Measurements from ENCODE around the gene STAT3.
"Not testable (repeated sequence)": the region's sequence is repeated elsewhere in the genome, so short reads cannot be mapped to it uniquely, and the experiment has no call there.

STAT3 gene

GRCh38 chr17:42271006-42271778 lies 117.0 kb downstream of the STAT3 start:
- no peaks in the 10 kb centered on the region for H3K36me3 ChIP-seq (ENCODE audit: control insufficient read depth in 1 of 2, insufficient read depth in 2 of 2, low read length in 2 of 2)
- peaks cover 0 to 16% of the 10 kb centered on the region in 2 donors for H3K4me1 ChIP-seq (ENCODE audit: control insufficient read depth in 1 of 2, insufficient read depth in 2 of 2, low read length in 2 of 2)
- H3K27ac ChIP-seq (ENCODE audit: low read length) = no peak overlapping the region
- H3K27me3 ChIP-seq (ENCODE audit: low read depth, low read length) = no peaks in the 10 kb centered on the region
- no peaks in the 10 kb centered on the region for H3K9me3 ChIP-seq (ENCODE audit: control insufficient read depth in 1 of 2, low read length in 2 of 2)
- H3K4me3 ChIP-seq (ENCODE audit: low read depth in 1 of 2, low read length in 2 of 2) = no peak overlapping the region

GRCh38 chr17:42270596-42270995 lies 117.6 kb downstream of the STAT3 start:
- no peak overlapping the region for H3K4me3 ChIP-seq (ENCODE audit: low read depth in 1 of 2, low read length in 2 of 2)
- no peaks in the 10 kb centered on the region for H3K36me3 ChIP-seq (ENCODE audit: control insufficient read depth in 1 of 2, insufficient read depth in 2 of 2, low read length in 2 of 2)
- H3K27ac ChIP-seq (ENCODE audit: low read length) = no peak overlapping the region
- no peaks in the 10 kb centered on the region for H3K9me3 ChIP-seq (ENCODE audit: control insufficient read depth in 1 of 2, low read length in 2 of 2)
- peaks cover 0 to 16% of the 10 kb centered on the region in 2 donors for H3K4me1 ChIP-seq (ENCODE audit: control insufficient read depth in 1 of 2, insufficient read depth in 2 of 2, low read length in 2 of 2)
- H3K27me3 ChIP-seq (ENCODE audit: low read depth, low read length) = no peaks in the 10 kb centered on the region

GRCh38 chr17:42270170-42270535 lies 118.1 kb downstream of the STAT3 start:
- Histone ChIP-seq H3K9me3 (ENCODE audit: control insufficient read depth in 1 of 2, low read length in 2 of 2) (no peaks in the 10 kb centered on the region), H3K4me3 (ENCODE audit: low read depth in 1 of 2, low read length in 2 of 2) (no peak overlapping the region), H3K4me1 (ENCODE audit: control insufficient read depth in 1 of 2, insufficient read depth in 2 of 2, low read length in 2 of 2) (peaks cover 0 to 16% of the 10 kb centered on the region in 2 donors), H3K27ac (ENCODE audit: low read length) (no peak overlapping the region), H3K27me3 (ENCODE audit: low read depth, low read length) (no peaks in the 10 kb centered on the region), H3K36me3 (ENCODE audit: control insufficient read depth in 1 of 2, insufficient read depth in 2 of 2, low read length in 2 of 2) (no peaks in the 10 kb centered on the region)

GRCh38 chr17:42268236-42268635 lies 120.0 kb downstream of the STAT3 start:
- H3K27me3 ChIP-seq (ENCODE audit: low read depth, low read length) = no peaks in the 10 kb centered on the region
- H3K4me3 ChIP-seq (ENCODE audit: low read depth in 1 of 2, low read length in 2 of 2) = no peak overlapping the region
- H3K9me3 ChIP-seq (ENCODE audit: control insufficient read depth in 1 of 2, low read length in 2 of 2) = no peaks in the 10 kb centered on the region
- H3K4me1 ChIP-seq (ENCODE audit: control insufficient read depth in 1 of 2, insufficient read depth in 2 of 2, low read length in 2 of 2) = peaks cover 0 to 8% of the 10 kb centered on the region in 2 donors
- no peaks in the 10 kb centered on the region for H3K36me3 ChIP-seq (ENCODE audit: control insufficient read depth in 1 of 2, insufficient read depth in 2 of 2, low read length in 2 of 2)
- no peak overlapping the region for H3K27ac ChIP-seq (ENCODE audit: low read length)

GRCh38 chr17:42266918-42267766 lies 121.1 kb downstream of the STAT3 start:
- Histone ChIP-seq H3K36me3 (ENCODE audit: control insufficient read depth in 1 of 2, insufficient read depth in 2 of 2, low read length in 2 of 2) (no peaks in the 10 kb centered on the region), H3K27me3 (ENCODE audit: low read depth, low read length) (no peaks in the 10 kb centered on the region), H3K27ac (ENCODE audit: low read length) (no peak overlapping the region), H3K4me3 (ENCODE audit: low read depth in 1 of 2, low read length in 2 of 2) (no peak overlapping the region), H3K4me1 (ENCODE audit: control insufficient read depth in 1 of 2, insufficient read depth in 2 of 2, low read length in 2 of 2) (peaks cover 0 to 4% of the 10 kb centered on the region in 2 donors), H3K9me3 (ENCODE audit: control insufficient read depth in 1 of 2, low read length in 2 of 2) (no peaks in the 10 kb centered on the region)

- Histone ChIP-seq H3K9me3 (ENCODE audit: control insufficient read depth in 1 of 2, low read length in 2 of 2) (no peaks in the 10 kb centered on the region), H3K27me3 (ENCODE audit: low read depth, low read length) (no peaks in the 10 kb centered on the region), H3K4me3 (ENCODE audit: low read depth in 1 of 2, low read length in 2 of 2) (no peak overlapping the region), H3K36me3 (ENCODE audit: control insufficient read depth in 1 of 2, insufficient read depth in 2 of 2, low read length in 2 of 2) (no peaks in the 10 kb centered on the region), H3K4me1 (ENCODE audit: control insufficient read depth in 1 of 2, insufficient read depth in 2 of 2, low read length in 2 of 2) (peaks cover 0 to 4% of the 10 kb centered on the region in 2 donors), H3K27ac (ENCODE audit: low read length) (no peak overlapping the region)
These were observed 121.8 kb downstream of the STAT3 start for GRCh38 chr17:42266462-42266861.

GRCh38 chr17:42264366-42264765 lies 123.9 kb downstream of the STAT3 start:
- not testable (repeated sequence) for H3K27me3 ChIP-seq (ENCODE audit: low read depth, low read length); H3K36me3 ChIP-seq (ENCODE audit: control insufficient read depth in 1 of 2, insufficient read depth in 2 of 2, low read length in 2 of 2); H3K9me3 ChIP-seq (ENCODE audit: control insufficient read depth in 1 of 2, low read length in 2 of 2); H3K4me1 ChIP-seq (ENCODE audit: control insufficient read depth in 1 of 2, insufficient read depth in 2 of 2, low read length in 2 of 2); H3K27ac ChIP-seq (ENCODE audit: low read length); H3K4me3 ChIP-seq (ENCODE audit: low read depth in 1 of 2, low read length in 2 of 2)
